Kasumi-1 (cell line): ENCODE results near the gene ST6GALNAC6.

Experiments used
- DNase-seq, 2 experiments: peaks; one replicate each; lab custom pipeline; 2025; lab: John Stamatoyannopoulos, UW

The ST6GALNAC6 gene, protein sequence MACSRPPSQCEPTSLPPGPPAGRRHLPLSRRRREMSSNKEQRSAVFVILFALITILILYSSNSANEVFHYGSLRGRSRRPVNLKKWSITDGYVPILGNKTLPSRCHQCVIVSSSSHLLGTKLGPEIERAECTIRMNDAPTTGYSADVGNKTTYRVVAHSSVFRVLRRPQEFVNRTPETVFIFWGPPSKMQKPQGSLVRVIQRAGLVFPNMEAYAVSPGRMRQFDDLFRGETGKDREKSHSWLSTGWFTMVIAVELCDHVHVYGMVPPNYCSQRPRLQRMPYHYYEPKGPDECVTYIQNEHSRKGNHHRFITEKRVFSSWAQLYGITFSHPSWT

DNA sequence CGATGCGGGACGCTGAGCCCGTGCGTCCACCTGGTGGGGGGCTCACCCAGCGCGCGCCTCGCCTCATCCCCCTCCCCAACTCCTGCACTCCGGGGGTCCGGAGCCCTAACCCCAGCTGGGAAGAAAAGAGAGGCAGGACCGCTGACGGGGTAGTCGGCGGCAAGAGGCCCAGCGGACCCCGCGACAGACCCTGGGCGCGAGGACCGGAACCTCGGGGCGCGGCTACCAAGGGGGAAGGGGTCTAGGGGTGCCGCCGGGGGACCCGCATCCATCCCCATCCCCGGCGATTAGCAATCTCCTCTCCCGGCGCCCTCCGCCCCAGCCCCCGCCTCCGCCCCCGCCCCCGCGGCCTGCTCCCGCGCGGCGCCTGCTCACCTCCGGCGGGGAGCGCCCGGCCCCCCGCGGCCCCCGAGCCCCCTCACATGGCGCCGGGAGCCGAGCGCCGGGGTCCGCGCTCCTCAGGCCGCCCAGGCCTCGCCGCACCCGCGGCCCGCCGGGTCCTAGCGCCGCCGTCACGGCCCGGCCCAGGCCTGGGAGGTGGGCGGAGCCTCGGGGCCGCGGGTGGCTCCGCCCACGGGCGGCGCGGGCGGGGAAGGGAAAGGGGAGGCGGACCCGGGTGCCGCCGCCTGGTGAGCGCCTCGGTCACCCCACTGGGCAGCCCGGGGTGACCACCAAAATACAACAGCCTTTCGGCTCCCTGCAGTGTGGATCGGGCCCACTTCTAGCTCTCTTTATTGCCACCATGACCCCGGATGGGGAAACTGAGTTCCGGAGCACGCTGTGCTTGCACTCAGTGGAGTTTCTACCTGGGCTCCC lies at the start of gene ST6GALNAC6:
ST6GALNAC6 (minus strand) TSS at position 476 of the 816 bp plus-strand sequence. CDS start 1,622 bp downstream, outside the sequence.
- peak; percentile 35 to 36 for DNase-seq

DNA sequence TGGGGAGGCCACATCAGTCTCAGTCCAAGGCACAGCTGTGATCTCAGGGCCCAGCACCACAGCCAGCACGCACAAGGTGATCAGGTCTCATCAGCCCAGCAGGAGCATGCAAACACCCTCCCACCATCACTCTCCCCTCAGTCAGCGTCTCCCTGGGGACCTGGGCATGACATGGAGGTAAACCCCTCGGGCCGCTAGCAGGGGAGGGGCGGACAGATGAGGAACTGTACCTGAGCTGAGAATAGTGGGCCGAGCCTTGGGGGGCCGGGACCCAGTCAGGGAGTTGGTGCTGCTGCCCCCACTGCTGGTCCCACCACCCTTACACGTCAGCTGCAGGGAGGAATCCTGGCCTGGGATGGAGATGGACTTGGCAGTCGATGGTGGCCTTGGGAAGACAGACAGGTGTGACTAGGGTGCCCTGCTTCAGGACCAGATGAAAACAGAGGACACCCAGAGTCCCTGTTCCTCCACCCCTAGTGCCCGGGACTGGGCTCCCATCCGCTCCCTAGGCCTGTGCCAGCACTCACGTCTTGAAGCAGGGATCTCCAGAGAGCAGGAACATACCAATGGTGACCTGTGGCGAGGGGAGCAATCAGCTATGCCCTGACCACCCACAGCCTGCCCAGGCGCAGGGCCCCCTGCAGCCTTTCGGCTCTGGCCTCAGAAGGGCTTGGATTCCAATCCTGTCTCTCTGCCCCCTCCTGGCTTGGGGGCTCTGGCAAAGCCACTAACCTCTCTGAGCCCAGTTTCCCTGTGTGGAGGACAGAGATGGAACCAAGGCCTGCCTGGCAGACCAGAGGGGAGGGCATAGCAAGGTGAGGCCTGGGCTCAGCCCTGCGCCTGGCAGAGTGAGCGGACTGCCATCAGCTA lies 48.7 kb upstream of the ST6GALNAC6 start:
- DNase-seq = no peak

DNA sequence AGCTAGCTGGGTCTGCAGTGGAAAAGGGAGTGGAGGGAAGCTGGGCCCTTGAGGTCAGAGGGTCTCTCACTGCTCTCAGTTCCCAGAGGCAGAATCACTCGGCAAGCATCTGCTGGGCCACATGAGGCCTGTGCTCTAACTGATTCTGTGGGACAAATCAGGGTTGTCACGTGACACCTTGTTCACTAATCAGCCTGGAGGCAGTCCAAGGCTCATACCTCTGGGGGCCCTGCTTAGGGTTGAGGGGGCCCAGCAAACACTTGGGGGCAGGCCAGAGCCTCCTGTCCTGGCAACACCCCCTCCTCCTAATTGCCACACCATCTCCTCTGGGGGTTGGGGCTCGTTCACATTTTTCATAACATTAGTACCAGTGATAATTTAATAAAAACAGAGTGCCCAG lies 47.3 kb upstream of the ST6GALNAC6 start:
- DNase-seq = no peak

DNA sequence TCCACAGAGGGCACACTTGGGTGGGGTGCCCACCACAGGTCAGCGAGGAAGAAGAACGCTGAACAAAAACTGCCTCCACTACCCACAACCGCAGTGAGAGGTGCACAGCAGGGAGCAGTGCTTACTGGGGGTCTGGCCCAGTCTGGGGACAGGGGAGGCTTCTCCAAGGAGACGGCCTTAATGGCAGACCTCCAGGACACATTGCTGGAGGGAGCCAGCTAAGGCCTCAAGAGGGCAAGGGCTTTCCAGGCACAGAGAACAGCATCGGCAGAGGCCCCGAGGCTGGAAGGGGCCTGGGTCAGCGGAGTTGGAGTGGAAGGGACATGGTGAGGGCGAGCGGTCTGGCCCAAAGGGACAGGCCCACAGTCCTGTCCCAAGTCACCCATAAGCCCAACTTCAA lies 46.5 kb upstream of the ST6GALNAC6 start:
- no peak for DNase-seq

DNA sequence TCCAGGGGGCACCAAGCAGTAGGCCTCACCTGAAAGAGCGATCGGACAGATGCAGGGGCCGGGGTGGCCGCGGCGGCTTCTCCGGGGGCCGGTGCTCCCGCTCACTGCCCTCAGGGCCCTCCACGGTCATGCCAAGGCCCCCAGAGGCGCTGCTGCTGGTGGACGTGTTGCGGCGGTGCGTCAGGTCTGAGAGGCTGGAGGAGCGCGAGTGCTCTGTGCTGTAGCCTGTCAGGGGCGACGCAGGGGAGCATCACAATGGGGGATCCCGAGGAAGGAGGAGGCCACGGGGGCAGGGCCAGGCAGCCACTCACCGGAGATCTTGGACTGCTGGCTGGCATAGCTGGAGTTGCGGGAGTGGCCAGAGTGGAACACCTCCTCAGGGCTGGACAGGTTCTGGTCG lies 45.9 kb upstream of the ST6GALNAC6 start:
- DNase-seq = no peak

DNA sequence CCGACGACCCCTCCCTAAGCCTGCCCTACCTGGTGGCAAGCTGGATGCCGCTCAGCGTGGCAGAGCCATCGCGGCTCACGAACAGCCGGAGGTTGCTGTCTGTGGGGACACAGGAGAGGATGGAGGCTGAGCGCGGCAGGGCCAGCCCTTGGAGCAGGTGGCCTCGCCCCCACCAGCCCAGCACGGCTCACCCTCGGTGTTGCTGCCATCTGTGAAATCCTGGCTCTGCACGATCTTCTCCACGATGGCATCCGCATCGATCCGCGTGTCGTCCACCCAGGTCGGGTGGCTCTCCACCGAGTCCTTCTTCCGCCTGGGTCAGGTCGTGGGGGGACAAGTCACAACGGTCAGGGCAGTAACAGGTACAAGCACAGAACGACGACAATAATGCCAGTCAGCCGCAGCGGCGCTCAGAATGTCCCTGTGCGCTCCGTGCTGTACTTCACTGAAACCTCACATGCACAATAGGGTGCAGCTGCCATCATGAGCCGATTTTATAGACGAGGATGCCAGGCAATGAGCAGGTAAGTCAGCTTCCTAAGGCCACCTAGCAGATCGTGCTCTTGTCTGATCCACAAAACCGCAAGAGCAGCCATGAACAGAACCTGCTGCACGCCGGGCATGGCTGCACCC lies 45.3 kb upstream of the ST6GALNAC6 start:
- DNase-seq = no peak

DNA sequence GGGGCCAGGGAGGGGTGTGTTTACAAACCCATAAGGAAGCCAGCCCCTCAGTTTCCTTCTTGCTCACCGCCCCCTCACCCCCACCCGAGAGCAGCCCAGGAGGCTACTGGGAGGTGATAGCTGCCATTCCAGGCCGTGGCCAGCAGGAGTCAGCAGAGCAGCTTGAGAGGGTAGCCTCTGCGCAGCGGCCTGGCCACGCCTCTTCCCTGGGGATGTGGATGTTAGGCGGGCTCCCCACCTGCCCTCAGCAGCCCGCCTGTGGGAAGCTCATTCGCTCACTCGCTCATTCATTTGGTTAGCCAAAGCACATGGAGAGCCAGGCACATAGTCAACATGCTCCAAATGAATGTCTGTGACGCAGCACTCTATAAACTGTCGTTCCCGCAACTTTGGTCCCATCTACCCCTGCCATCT lies 44.3 kb upstream of the ST6GALNAC6 start:
- DNase-seq = peak; percentile 80 to 84

DNA sequence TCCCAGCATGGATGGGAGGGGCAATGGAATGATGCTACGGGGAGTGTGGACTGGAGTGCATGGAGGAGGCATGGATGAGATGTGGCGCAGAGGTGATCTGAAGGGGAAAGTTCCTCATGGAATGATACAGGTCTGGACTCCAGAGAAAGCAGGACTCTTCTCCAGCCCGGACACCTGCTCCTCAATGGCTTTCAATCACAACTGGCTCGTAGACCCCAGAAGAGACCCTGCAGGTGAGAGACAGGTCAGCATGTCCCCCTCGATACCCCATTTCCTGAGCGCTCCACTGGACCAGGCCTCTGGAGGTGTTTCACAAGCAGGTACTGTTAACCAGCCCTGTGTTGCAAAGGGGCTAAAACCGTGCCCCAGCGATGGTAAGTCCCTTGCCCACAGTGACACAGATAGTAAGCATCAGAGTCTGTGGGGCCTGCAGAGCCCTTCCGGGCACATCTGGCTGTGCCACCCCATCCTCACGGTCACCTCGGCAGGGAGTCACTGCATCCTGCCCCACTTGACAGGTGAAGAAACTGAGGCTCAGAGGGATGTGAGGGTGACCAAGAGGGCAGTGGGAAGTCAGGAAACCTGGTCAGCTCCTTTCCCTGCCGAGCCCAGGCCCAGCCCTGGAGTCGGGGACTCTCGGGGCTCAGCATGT lies 43.7 kb upstream of the ST6GALNAC6 start:
- no peak for DNase-seq

DNA sequence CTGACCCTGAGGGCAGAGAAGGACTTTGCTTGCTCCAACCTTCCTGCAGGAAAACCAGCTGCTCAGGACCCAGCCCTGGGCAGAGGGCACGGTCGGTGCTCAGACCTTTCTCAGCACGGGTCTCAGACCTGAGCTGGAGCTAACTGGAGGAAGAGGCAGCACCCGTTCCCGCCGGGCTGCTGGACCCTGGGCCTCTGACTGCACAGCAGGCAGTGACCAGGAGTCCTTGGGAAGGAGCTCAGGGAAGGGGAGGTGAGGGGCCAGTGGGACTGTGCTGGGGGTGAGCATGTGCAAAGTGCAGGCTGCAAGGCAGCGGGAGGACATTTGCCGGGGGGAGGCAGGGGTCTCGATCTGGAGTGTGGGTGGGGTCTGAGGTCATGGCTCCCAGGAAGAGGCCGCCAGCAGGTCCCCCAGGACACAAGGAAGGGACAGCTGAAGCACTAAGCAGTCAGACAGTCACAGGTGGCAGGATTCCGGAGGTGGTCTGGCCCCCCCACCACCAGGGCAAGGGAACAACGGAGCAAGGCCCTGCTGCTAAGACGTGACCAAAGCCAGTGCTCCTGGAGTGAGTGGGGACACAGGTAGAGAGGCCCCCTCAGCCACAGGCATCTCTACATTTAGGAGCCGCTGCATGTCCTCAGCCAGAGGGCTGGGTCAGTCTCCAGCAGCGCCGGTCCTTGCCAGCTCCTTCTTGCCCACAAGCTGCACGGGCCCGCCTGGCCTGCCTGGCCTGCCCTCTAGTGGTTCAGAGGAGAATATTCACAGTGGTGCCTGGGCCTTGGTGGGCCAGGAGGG lies 43.0 kb upstream of the ST6GALNAC6 start:
- DNase-seq = peak; percentile 54 to 58

DNA sequence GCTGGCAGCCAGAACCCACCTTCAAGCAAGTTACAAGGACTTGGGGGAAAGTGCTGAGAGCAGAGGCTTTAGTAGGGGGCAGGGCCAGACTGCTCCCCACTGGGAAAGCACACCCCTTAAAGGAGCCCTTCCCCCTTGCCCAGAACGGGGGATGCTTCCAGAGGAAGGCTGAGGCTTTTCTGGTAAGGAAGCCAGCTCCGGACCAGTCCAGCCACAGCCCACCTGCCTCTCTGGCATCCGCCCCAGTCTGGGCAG lies 42.5 kb upstream of the ST6GALNAC6 start:
- DNase-seq = no peak

DNA sequence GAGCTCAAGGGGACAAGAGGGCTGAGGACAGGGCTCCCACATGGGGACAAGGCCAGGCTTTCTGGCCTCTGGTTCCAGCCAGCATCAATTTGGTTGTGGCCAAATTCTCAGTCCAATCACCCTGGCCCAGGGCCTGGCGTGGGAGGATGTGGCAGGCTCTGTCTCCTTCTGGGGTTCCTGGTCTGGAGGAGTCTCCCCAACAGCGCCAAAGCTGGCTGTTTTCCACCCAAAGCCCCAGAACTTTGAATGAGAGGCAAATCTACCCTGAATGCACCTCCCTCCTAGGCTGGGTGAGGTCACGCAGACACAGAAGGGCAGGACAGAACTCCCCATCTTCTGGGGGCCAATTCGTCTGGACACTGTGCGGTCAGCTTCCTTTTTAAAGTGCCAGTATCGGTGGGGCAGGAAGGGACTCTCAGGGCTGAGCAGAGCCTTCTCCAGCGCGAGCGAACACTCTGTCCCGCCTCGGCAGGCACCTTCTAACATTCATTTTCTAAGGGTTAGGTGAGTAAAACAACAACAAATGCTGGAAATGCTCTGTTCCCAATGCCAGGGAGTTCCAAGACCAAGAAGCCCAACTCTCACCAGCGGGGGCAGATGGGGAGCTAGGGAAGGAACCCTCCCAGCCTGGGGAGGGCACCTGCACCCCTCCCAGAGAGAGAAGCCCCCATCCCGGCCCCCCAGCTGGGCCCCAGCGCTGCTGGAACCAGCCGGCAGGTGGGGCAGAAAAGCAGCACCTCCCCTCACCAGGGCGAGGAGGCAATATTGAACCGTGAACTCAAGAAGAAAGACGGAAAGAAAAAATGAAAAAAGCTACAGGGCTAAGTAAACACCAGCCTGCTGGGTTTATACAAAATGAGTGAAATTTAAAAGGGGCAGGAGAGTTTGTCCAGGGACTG lies 41.9 kb upstream of the ST6GALNAC6 start:
- no peak for DNase-seq

DNA sequence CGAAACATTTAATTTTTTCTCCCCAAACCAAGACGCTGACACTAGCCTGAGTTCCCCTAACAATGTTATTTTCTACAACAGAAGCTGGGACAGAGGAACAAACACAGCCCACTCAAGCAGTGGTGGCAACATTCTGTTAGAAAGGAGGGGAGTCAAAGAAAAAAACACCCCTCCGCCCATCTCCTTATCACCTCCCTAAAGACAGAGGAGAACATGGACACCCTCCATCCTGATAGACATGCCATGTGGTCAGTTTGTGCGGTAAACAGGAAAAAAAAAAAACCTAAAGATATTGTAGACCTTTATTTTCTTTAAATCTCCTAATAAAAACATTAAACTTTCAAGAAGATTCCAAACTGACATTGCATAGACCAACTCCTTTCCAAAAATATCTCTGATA lies 41.2 kb upstream of the ST6GALNAC6 start:
- no peak for DNase-seq

DNA sequence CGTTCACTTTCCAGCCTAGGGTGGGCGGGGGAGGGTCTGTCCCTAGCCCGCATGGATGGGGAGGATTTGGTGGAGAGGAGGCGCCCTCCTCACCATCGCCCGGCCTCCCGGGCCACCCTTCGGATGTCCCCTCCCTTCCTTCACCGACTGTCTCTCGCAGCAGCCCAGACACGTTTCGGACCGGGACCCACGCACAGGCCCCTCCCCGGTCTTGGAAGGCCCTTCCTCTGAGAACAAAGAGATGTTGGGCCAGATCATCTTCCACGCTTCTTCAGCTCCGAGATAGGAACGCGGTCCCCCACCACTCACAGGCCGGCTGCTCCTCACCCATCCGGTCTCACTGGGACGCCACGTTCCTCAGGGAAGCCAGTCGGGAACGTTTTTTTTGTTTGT lies 38.9 kb upstream of the ST6GALNAC6 start:
- DNase-seq = no peak

DNA sequence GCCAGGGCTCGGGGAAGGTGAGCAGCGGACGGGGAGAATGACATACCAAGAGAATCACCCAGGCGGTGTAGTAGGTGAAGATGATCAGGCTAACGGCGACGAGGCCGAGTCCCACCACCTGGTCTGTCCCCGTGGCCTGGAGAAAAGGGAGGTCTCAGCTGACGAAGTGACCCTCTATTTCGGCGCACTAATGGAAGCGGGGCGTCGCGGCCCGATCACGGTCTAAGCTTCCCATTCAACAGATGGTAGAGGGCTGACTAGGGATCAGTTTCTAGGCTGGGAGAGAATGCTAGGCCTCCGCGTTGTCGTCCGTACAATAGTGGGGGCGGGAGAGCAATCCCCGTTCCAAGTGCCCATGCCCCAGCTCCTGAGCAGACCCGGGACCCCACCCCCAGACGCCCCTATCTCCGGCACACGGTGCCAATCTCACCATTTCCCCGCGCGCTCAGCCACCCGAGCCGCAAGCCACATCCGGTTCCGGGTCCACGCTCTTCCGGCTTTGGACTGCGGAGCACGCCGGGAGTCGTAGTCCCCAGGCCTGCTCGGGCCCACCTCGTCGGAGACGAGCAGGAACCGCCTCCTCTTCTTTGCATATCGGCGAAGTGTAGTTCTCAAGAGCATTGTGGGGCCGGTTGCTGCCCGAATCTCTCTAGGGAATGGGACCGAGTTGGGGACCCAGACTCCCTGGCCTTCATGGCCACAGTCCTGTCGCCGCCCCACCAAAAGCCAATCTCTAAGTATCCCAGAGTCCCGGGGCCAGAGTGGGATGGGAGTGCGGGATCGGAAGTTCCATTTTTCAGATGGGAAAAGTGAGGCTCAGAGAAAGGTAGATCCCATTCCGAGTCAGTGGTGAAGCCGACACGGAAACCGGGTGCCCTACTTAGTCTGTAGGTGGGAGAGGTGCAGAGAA lies 38.2 kb upstream of the ST6GALNAC6 start, which contains the start of gene DPM2:
DPM2 (minus strand) TSS at position 467 of the 910 bp plus-strand sequence; CDS start at position 433, 34 bp downstream.
- peak; percentile 84 to 86 for DNase-seq

DNA sequence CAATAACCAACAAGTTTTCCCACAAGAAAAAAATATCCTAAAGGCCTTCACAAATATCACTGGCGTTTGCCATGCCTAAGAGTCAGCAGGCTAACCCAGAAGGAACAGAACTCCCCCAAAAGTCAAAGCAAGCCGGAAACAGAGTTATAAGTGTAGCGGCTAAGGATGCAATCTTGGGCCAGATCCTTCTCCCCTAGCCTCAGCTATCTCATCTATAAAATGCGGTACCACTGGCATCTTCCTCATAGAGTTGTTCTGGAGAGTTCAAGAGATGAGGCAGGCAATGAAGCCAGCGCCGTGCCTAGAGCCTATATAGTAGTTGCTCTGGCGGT lies 37.6 kb upstream of the ST6GALNAC6 start:
- no peak for DNase-seq

DNA sequence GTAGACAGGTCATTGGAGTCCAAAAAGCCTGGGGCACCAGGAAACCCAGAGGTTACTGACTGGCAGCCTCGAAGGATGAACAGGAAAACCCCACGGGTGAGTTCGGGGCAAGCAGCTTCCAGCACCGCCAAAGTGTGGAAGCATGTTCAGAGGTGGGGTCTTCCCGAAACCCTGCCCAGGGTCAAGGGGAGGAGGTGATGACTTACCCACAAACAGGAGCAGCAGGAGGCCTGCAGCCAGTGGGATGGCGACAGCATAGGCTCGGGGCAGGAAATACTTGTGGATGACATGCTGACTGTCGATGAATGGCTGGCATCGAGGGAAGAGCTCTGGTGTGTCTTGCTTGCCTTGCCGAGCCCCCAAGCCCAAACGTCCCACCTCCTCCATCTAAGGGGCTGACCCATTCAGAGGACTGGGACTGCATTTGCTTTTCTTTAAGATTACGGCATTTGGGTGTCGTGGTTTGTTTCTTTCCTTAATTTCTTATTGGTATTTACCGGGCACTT lies 37.0 kb upstream of the ST6GALNAC6 start:
- no peak for DNase-seq

DNA sequence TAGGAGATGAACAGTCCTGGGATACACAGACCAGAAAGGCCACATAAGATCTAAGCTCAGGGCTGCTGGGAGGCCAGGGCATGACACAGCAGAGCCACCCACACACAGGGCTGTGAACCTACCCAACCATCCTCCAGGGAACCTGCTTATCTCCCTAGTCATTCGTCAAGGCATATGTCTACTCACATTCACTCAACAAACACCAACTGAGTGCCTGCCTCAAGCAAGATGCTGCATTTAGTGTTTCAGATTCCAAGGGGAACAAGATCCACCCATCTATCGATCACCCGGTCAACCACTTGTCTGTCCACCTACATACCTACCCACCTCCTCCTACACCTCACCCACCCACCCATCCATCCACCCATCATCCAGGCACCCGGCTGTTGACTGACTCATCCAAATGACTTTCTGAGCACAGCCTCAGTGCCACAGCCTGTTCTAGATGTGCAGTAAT lies 36.4 kb upstream of the ST6GALNAC6 start:
- no peak for DNase-seq

DNA sequence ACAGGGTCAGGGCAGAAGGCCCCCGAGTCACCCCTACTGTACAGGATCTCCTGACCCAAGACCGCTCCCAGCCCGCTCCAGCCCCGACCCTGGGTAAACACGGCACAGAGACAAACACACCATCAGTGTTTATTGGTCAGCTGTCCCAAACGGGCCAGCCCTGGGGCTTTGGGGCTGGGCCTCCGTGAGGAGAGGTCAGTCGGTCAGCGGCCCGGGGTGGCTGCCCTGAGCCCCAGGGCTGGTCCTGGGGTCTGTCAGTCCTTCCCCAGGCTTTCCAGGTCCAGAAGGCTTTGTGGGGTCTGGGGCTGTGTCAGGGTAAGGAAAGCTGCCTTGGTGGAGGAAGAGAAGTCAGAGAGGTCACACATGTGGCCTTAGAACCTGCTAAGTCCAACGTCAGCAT lies 35.6 kb upstream of the ST6GALNAC6 start:
- no peak for DNase-seq
